SK-N-SH (cell line): ENCODE measurements around the gene NDST4. TPM values are rescaled to one million over a fixed set of nuclear protein-coding genes. Genes with fewer than 3 reads are reported as not detected.

ENCODE experiments used
- CTCF ChIA-PET: fragments of 300-600, 350-600 bp; formaldehyde crosslinking; extraction: SDS; loops from one replicate; lab custom pipeline; 2021; lab: Yijun Ruan, JAX
- POLR2A ChIA-PET: fragments of 350-600 bp; sonication (Branson Sonifier 250); formaldehyde crosslinking; extraction: SDS; loops from one replicate; lab custom pipeline; 2020; ENCODE audit warnings: antibody characterized with exemption, inconsistent platforms; lab: Yijun Ruan, JAX
- DNase-seq: peaks from one replicate; pipeline ENCODE4 v3.0.0; 2012
- H2AFZ ChIP-seq: fragments of 200-600 bp; sonication (generic); 2 replicates; pipeline ENCODE4 v1.8.1; 2016; ENCODE audit warnings: antibody characterized with exemption, mild to moderate bottlenecking, low read depth
- H3F3A ChIP-seq: fragments of 200-600 bp; sonication (generic); replicated peaks from 2 replicates; pipeline ENCODE3; 2016; ENCODE audit warnings: antibody characterized with exemption, mild to moderate bottlenecking; ENCODE audit not compliant: insufficient read depth
- H3K27ac ChIP-seq, 2 experiments: fragments of 200-500 bp in 1 of 2; fragments of 200-600 bp in 1 of 2; sonication (Bioruptor generic) in 1 of 2; sonication (generic), shearing (Covaris generic) in 1 of 2; 2 replicates each; pipeline versions ENCODE4 v1.5.1 to v1.6.1; 2014 to 2016; ENCODE audit warnings: low read depth in 2 of 2, inconsistent platforms in 1 of 2, low read length in 1 of 2, mild to moderate bottlenecking in 1 of 2, mixed read lengths in 1 of 2
- H3K27me3 ChIP-seq: fragments of 200-600 bp; sonication (generic), shearing (Covaris generic); 2 replicates; pipeline ENCODE4 v1.6.1; 2016; ENCODE audit warnings: mixed run types; ENCODE audit not compliant: insufficient read depth
- H3K36me3 ChIP-seq, 2 experiments: fragments of 200-500 bp in 1 of 2; fragments of 200-600 bp in 1 of 2; sonication (Bioruptor generic) in 1 of 2; sonication (generic) in 1 of 2; replicated peaks in 1 of 2; 2 replicates each; pipeline versions ENCODE3 to v1.5.1; 2014 to 2016; ENCODE audit warnings: low read length in 1 of 2, mild to moderate bottlenecking in 1 of 2; ENCODE audit not compliant: insufficient read depth in 2 of 2, control insufficient read depth in 1 of 2
- H3K4me1 ChIP-seq, 2 experiments: fragments of 200-500 bp in 1 of 2; fragments of 200-600 bp in 1 of 2; sonication (Bioruptor generic) in 1 of 2; sonication (generic), shearing (Covaris generic) in 1 of 2; 2 replicates each; pipeline versions ENCODE4 v1.5.1 to v1.6.1; 2014 to 2016; ENCODE audit warnings: low read depth in 1 of 2, low read length in 1 of 2, mixed run types in 1 of 2; ENCODE audit not compliant: insufficient read depth in 2 of 2, control insufficient read depth in 1 of 2
- H3K4me2 ChIP-seq: fragments of 200-600 bp; sonication (generic), shearing (Covaris generic); 2 replicates; pipeline ENCODE4 v1.6.1; 2017; ENCODE audit warnings: mixed run types
- H3K4me3 ChIP-seq, 2 experiments: fragments of 200-500 bp in 1 of 2; fragments of 200-600 bp in 1 of 2; sonication (Bioruptor generic) in 1 of 2; sonication (generic), shearing (Covaris generic) in 1 of 2; 2 replicates each; pipeline versions ENCODE4 v1.5.1 to v1.8.1; 2014 to 2016; ENCODE audit warnings: low read depth in 2 of 2, inconsistent platforms in 1 of 2, low read length in 1 of 2, mild to moderate bottlenecking in 1 of 2, mixed read lengths in 1 of 2, moderate library complexity in 1 of 2
- H3K79me2 ChIP-seq: fragments of 200-600 bp; sonication (generic); 2 replicates; pipeline ENCODE4 v1.8.1; 2017; ENCODE audit warnings: mild to moderate bottlenecking; ENCODE audit not compliant: insufficient read depth
- H3K9ac ChIP-seq: fragments of 200-600 bp; sonication (generic); 2 replicates; pipeline ENCODE4 v1.6.1; 2017; ENCODE audit warnings: mixed run types
- H3K9me2 ChIP-seq: fragments of 200-600 bp; sonication (generic); 2 replicates; pipeline ENCODE4 v1.6.1; 2017; ENCODE audit warnings: mixed run types
- H3K9me3 ChIP-seq: fragments of 200-600 bp; sonication (generic); 2 replicates; pipeline ENCODE4 v1.6.1; 2017; ENCODE audit warnings: mixed run types, mild to moderate bottlenecking, moderate library complexity
- H4K20me1 ChIP-seq: fragments of 200-600 bp; sonication (generic); 2 replicates; pipeline ENCODE4 v1.6.1; 2017; ENCODE audit warnings: mild to moderate bottlenecking, mixed run types; ENCODE audit not compliant: insufficient read depth
- CTCF ChIP-seq: fragments of 200-600 bp; sonication (generic); IDR thresholded peaks from 2 replicates; pipeline ENCODE4 v1.6.1; 2017; ENCODE audit warnings: antibody characterized with exemption, mild to moderate bottlenecking, moderate library complexity
- EZH2phosphoT487 ChIP-seq: fragments of 200-600 bp; sonication (generic); IDR thresholded peaks from 2 replicates; pipeline ENCODE4 v1.6.1; 2017; ENCODE audit warnings: low read depth, mixed run types, mild to moderate bottlenecking, antibody characterized with exemption, moderate library complexity, borderline replicate concordance
- FOXM1 ChIP-seq: IDR thresholded peaks from 2 replicates; pipeline ENCODE4 v1.4.0; 2012; ENCODE audit warnings: low read depth, mild to moderate bottlenecking
- GABPA ChIP-seq: IDR thresholded peaks from 2 replicates; pipeline ENCODE4 v1.4.0; 2012; ENCODE audit warnings: low read depth, mild to moderate bottlenecking
- GATA2 ChIP-seq: sonication (generic); formaldehyde crosslinking; IDR thresholded peaks from 2 replicates; pipeline ENCODE4 v1.5.0; 2020; ENCODE audit warnings: mild to moderate bottlenecking, missing genetic modification reagents
- IRF3 ChIP-seq: fragments of 150-350 bp; IDR thresholded peaks from 2 replicates; pipeline ENCODE4 v1.6.1; 2016; ENCODE audit warnings: mild to moderate bottlenecking, low read depth, low read length
- MEF2A ChIP-seq: IDR thresholded peaks from 2 replicates; pipeline ENCODE4 v1.4.0; 2012; ENCODE audit warnings: low read depth, borderline replicate concordance
- PBX3 ChIP-seq: IDR thresholded peaks from 2 replicates; pipeline ENCODE4; 2012
- POLR2AphosphoS5 ChIP-seq: IDR thresholded peaks from 2 replicates; pipeline ENCODE4 v1.6.1; 2012; ENCODE audit warnings: low read depth, low read length
- RAD21 ChIP-seq: IDR thresholded peaks from 2 replicates; pipeline ENCODE4 v1.6.1; 2012; ENCODE audit warnings: mild to moderate bottlenecking, low read length
- RCOR1 ChIP-seq: fragments of 150-350 bp; IDR thresholded peaks from 2 replicates; pipeline ENCODE4 v1.6.1; 2017; ENCODE audit warnings: antibody characterized with exemption, low read length
- RFX5 ChIP-seq: IDR thresholded peaks from 2 replicates; pipeline ENCODE4 v1.6.1; 2012; ENCODE audit warnings: mild to moderate bottlenecking, improper control_type of control experiment, low read length
- RXRA ChIP-seq: IDR thresholded peaks from 2 replicates; pipeline ENCODE4 v1.4.0; 2012; ENCODE audit warnings: low read depth, mild to moderate bottlenecking, borderline replicate concordance
- SIN3A ChIP-seq: IDR thresholded peaks from 2 replicates; pipeline ENCODE4 v1.6.1; 2012; ENCODE audit warnings: low read depth, mild to moderate bottlenecking, low read length, moderate library complexity, borderline replicate concordance
- TAF1 ChIP-seq: IDR thresholded peaks from 2 replicates; pipeline ENCODE4 v1.6.1; 2012; ENCODE audit warnings: low read depth, mild to moderate bottlenecking, low read length, moderate library complexity, borderline replicate concordance
- TEAD4 ChIP-seq: IDR thresholded peaks from 2 replicates; pipeline ENCODE4 v1.4.0; 2012; ENCODE audit warnings: mild to moderate bottlenecking, borderline replicate concordance; ENCODE audit not compliant: insufficient read depth
- YY1 ChIP-seq: IDR thresholded peaks from 2 replicates; pipeline ENCODE4 v1.4.0; 2012; ENCODE audit warnings: low read depth, mild to moderate bottlenecking
- WGBS: methylation state at CpG from one replicate; pipeline ENCODE4 v1.1.6; 2017; ENCODE audit warnings: low lambda C conversion rate; 5-methylcytosine and 5-hydroxymethylcytosine counted together
- polyA plus RNA-seq, 3 experiments: library from polyadenylated mRNA; depleted of rRNA; stranded (reverse); fragments of >200 nt; gene quantifications; 2 replicates each; pipeline ENCODE4 v1.2.3, GENCODE V29; 2012
- TF ChIP-seq, protein P1 (sequence below): IDR thresholded peaks from 2 replicates; pipeline ENCODE4 v1.4.0; 2012; ENCODE audit warnings: low read depth

The NDST4 gene
- polyA plus RNA-seq, 1 of the 3 experiments (the other 2 are of a cell fraction): not detected

DNA sequence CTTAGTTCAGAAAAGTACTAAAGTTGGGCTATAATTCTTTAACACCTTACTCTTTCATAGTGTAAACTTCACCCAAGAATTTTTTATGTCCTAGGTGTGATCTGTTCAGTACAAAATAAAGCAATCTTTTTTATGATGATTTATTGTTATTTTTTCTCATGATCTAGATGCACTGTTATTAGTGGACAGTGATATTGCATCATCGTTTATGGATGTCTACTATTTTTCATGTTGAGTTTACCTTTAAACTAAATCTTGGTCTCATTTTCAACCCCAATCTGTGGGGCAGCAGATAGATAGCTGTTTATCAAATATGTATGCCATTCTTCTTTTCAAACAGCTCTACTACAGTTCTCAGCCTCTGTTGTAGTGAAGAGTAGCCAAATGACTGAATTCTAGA is 299.5 kb downstream of the NDST4 start:
- TF ChIP-seq RAD21 (no peak), IRF3 (no peak), TEAD4 (no peak), SIN3A (no peak), MEF2A (no peak), POLR2AphosphoS5 (no peak), TAF1 (no peak), CTCF (no peak), YY1 (no peak), GATA2 (CRISPR knock-in tag) (no peak), GABPA (no peak), FOXM1 (no peak), RFX5 (no peak), RXRA (no peak), EZH2phosphoT487 (no peak), PBX3 (no peak), RCOR1 (no peak)
- TF ChIP-seq, protein P1, sequence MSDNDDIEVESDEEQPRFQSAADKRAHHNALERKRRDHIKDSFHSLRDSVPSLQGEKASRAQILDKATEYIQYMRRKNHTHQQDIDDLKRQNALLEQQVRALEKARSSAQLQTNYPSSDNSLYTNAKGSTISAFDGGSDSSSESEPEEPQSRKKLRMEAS: no peak
- TF ChIP-seq, all 33 proteins: peak for 0
- H3K27ac ChIP-seq: no peak overlapping the region
- WGBS: 0% methylated on average over 1 of the region's 1 CpG
- no peak overlapping the region for H2AFZ ChIP-seq
- ChIA-PET POLR2A (no interaction called here), CTCF (no interaction called here)
- no peak for DNase-seq
- H3K9ac ChIP-seq: no peak overlapping the region
- H3K36me3 ChIP-seq: no peaks in the 10 kb centered on the region
- no peak overlapping the region for H3K4me2 ChIP-seq
- H4K20me1 ChIP-seq: no peaks in the 10 kb centered on the region
- H3K4me3 ChIP-seq: no peak overlapping the region
- no peaks in the 10 kb centered on the region for H3K9me3 ChIP-seq
- no peaks in the 10 kb centered on the region for H3F3A ChIP-seq
- no peaks in the 10 kb centered on the region for H3K27me3 ChIP-seq
- no peaks in the 10 kb centered on the region for H3K79me2 ChIP-seq
- H3K4me1 ChIP-seq: no peaks in the 10 kb centered on the region
- H3K9me2 ChIP-seq: no peaks in the 10 kb centered on the region
